Spleen (tissue), 11 donors: ENCODE measurements around the gene HES4. TPM values are rescaled to one million over a fixed set of nuclear protein-coding genes. Genes with fewer than 3 reads are reported as not detected.
"Not testable (repeated sequence)": the region's sequence is repeated elsewhere in the genome, so short reads cannot be mapped to it uniquely, and the experiment has no call there.

Source experiments
- DNase-seq: peaks from one replicate; pipeline ENCODE4 v3.0.0-alpha.2; 2020
- H3K27ac ChIP-seq, 8 donors: fragments of 200-600 bp; sonication (generic) in 7 of 8; 1 replicate in 4 of 8; 2 replicates in 4 of 8; pipeline versions ENCODE4 v1.5.0 to v1.8.0; 2016 to 2021; ENCODE audit warnings: inconsistent platforms in 4 of 8, mild to moderate bottlenecking in 4 of 8, moderate library complexity in 1 of 8
- H3K27me3 ChIP-seq, 7 donors: fragments of 200-600 bp; sonication (generic) in 6 of 7; replicated peaks in 1 of 7; 1 replicate in 4 of 7; 2 replicates in 3 of 7; pipeline versions ENCODE4 v1.5.0 to v1.8.0; 2016 to 2021; ENCODE audit warnings: inconsistent platforms in 3 of 7, mild to moderate bottlenecking in 1 of 7
- H3K36me3 ChIP-seq, 6 donors: fragments of 200-600 bp; sonication (generic) in 5 of 6; 1 replicate in 4 of 6; 2 replicates in 2 of 6; pipeline versions ENCODE4 v1.5.0 to v1.8.0; 2016 to 2021; ENCODE audit warnings: inconsistent platforms in 2 of 6
- H3K4me1 ChIP-seq, 6 donors: fragments of 200-600 bp; sonication (generic) in 5 of 6; 1 replicate in 3 of 6; 2 replicates in 3 of 6; pipeline versions ENCODE4 v1.5.0 to v1.8.0; 2016 to 2021; ENCODE audit warnings: inconsistent platforms in 3 of 6
- H3K4me3 ChIP-seq, 8 donors: fragments of 200-600 bp; sonication (generic) in 7 of 8; 1 replicate in 4 of 8; 2 replicates in 4 of 8; pipeline versions ENCODE4 v1.5.0 to v1.8.0; 2016 to 2021; ENCODE audit warnings: inconsistent platforms in 4 of 8, mild to moderate bottlenecking in 4 of 8, moderate library complexity in 2 of 8
- H3K9me3 ChIP-seq, 8 donors: fragments of 200-600 bp; sonication (generic) in 7 of 8; 1 replicate in 4 of 8; 2 replicates in 4 of 8; pipeline versions ENCODE4 v1.5.0 to v1.8.0; 2016 to 2021; ENCODE audit warnings: inconsistent platforms in 4 of 8
- POLR2A ChIP-seq, 3 donors: fragments of 450-650 bp; IDR thresholded peaks; one replicate each; pipeline ENCODE4 v1.5.1; 2017; ENCODE audit warnings: antibody characterized with exemption in 3 of 3, mild to moderate bottlenecking in 1 of 3
- POLR2AphosphoS5 ChIP-seq, 3 donors: sonication (generic); formaldehyde crosslinking; IDR thresholded peaks; one replicate each; pipeline ENCODE4 v1.5.1; 2017; ENCODE audit warnings: antibody characterized with exemption in 3 of 3
- WGBS, 5 donors: extraction: QIAGEN DNeasy Blood & Tissue Kit in 3 of 5; methylation state at CpG; one replicate each; pipeline versions ENCODE4 v1.1.5 to v1.1.7; 2013 to 2018; 5-methylcytosine and 5-hydroxymethylcytosine counted together
- intact Hi-C: fragments of 100-400 bp; cut with DNase I; formaldehyde crosslinking; loops from one replicate; pipeline ENCODE4 v1.15.0; 2023; ENCODE audit warnings: low total_unique reads
- polyA plus RNA-seq, 3 donors: library from polyadenylated mRNA; stranded (reverse); fragments of 200-250 nt; gene quantifications; one replicate each; pipeline ENCODE4 v1.2.1, GENCODE V29; 2013
- total RNA-seq, 7 donors: library from RNA; depleted of rRNA in 3 of 7; stranded (reverse); fragments of >200 nt in 3 of 7; fragmentation: NEBNext Ultra II Directional in 4 of 7; extraction: Animal tissue kit (Norgen Biotek cat#: 25700) in 4 of 7; gene quantifications; one replicate each; pipeline versions ENCODE4 v1.1.0 to v1.2.1, GENCODE V29; 2016 to 2021
- TF ChIP-seq, protein P1 (sequence below), 11 experiments: fragments of 200-600 bp in 7 of 11; fragments of 450-650 bp in 4 of 11; sonication (generic) in 4 of 11; IDR thresholded peaks in 8 of 11; conservative IDR thresholded peaks in 3 of 11; 1 replicate in 7 of 11; 2 replicates in 4 of 11; pipeline versions ENCODE4 v1.4.0 to v1.8.0; 2016 to 2021; ENCODE audit warnings: antibody characterized with exemption in 11 of 11, inconsistent platforms in 4 of 11, mild to moderate bottlenecking in 1 of 11
- donor health status: healthy with polysubstance abuse.
- donor health status: DM: no; HTN: no; CAD: no; lungs with moderate emphysema.
- donor health status: DM: no; HTN: no; CAD: no.
- donor health status: Bipolar disorder and iron deficiency.
- donor health status: healthy.
- donor health status: DM: no; HTN: no; CAD: no.
- donor health status: DM: yes; HTN: yes; CAD: no.

HES4 gene
- total and polyA plus RNA-seq, 10 donors: 3.8 to 64.3 (median 20.6) TPM

- H3K27ac ChIP-seq: peak overlapping the region; percentile 57 to 93 (median 88)
- TF ChIP-seq, protein P1, sequence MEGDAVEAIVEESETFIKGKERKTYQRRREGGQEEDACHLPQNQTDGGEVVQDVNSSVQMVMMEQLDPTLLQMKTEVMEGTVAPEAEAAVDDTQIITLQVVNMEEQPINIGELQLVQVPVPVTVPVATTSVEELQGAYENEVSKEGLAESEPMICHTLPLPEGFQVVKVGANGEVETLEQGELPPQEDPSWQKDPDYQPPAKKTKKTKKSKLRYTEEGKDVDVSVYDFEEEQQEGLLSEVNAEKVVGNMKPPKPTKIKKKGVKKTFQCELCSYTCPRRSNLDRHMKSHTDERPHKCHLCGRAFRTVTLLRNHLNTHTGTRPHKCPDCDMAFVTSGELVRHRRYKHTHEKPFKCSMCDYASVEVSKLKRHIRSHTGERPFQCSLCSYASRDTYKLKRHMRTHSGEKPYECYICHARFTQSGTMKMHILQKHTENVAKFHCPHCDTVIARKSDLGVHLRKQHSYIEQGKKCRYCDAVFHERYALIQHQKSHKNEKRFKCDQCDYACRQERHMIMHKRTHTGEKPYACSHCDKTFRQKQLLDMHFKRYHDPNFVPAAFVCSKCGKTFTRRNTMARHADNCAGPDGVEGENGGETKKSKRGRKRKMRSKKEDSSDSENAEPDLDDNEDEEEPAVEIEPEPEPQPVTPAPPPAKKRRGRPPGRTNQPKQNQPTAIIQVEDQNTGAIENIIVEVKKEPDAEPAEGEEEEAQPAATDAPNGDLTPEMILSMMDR (IDR thresholded peaks at IDR 0.05 in 8 of 11, conservative IDR thresholded peaks at IDR 0.05 in 3 of 11): peak; percentile 7 to 86 (median 70)
- TF ChIP-seq POLR2AphosphoS5 (IDR thresholded peaks at IDR 0.05): peak in 2 of 3 donors; percentile 21 to 36
- no peak for TF ChIP-seq POLR2A (IDR thresholded peaks at IDR 0.05)
- H3K9me3 ChIP-seq: no peaks in the 10 kb centered on the region
- peaks cover 10 to 66% (median 35%) of the 10 kb centered on the region in 6 donors for H3K4me1 ChIP-seq
- no peaks in the 10 kb centered on the region for H3K36me3 ChIP-seq
- intact Hi-C loops: no loop called here
- DNase-seq: peak; percentile 94
- H3K27me3 ChIP-seq: peaks cover 0 to 37% (median 15%) of the 10 kb centered on the region in 7 donors
- 1 to 17% (median 2%) methylated on average over 9 to 75 of the region's 91 CpGs for WGBS, 5 donors
- H3K4me3 ChIP-seq: peak overlapping the region; percentile 51 to 92 (median 78)
These were observed 19.5 kb upstream of the HES4 start for GRCh38 chr1:1019122-1019999.

- intact Hi-C loops, H3K27ac ChIP-seq, H3K36me3 ChIP-seq, H3K9me3 ChIP-seq, DNase-seq, H3K4me3 ChIP-seq: not testable (repeated sequence)
- Histone ChIP-seq H3K27me3 (peaks cover 0 to 31% (median 15%) of the 10 kb centered on the region in 7 donors), H3K4me1 (peaks cover 10 to 66% (median 43%) of the 10 kb centered on the region in 6 donors)
- 93 to 96% (median 94%) methylated on average over 8 to 26 of the region's 26 CpGs for WGBS, 5 donors
These were observed 18.4 kb upstream of the HES4 start for GRCh38 chr1:1018321-1018685.

- H3K4me3 ChIP-seq, H3K9me3 ChIP-seq, DNase-seq, H3K36me3 ChIP-seq, H3K27ac ChIP-seq, intact Hi-C loops: not testable (repeated sequence)
- peaks cover 10 to 62% (median 47%) of the 10 kb centered on the region in 6 donors for H3K4me1 ChIP-seq
- peaks cover 0 to 28% (median 15%) of the 10 kb centered on the region in 7 donors for H3K27me3 ChIP-seq
- WGBS, 5 donors: 79 to 87% (median 82%) methylated on average over 16 to 17 of the region's 17 CpGs
These were observed 17.8 kb upstream of the HES4 start for GRCh38 chr1:1017397-1018320.

DNA sequence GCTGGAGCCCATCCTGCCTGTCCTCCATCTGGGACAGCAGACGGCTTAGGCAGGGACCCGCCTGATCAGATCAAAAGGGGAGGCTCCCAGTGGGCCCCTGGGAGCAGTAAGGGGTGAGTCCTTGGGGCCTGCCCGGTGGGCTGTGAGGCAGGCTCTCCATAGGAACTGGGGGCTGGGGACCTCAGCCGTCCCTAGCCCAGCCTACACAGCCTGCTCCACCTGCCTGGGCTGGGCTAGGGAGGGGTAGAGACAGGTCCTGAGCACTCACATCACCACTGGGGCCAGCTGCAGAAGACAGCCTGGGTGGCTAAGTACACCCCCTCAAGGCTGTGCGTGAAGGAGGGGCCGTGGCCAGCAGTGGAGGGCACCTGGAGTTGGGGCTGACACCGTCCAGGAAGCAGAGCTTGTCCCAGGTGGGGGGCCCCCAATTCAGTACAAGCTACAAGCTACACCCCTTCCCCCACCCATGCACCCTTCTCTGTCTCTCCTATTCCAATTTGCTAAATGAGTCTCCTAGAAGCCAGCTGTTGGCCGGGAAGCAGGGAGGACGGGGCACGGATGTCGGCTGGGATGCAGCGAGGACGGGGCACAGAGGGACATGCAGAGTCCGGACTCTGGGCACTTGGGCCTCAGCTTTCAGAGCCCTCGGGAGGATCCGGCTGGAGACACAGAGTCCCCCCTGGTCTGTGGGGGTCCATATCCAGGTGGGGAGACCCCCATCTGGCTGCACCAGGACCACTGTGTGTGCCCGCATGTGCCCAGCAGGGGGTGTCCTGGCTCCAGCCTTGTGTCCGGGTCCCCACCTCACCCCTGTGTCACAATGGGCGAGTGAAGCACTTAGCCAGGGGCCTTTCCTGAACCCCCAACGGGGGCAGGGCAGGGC lies 15.1 kb upstream of the HES4 start:
- TF ChIP-seq, protein P1 (IDR thresholded peaks at IDR 0.05 in 8 of 11, conservative IDR thresholded peaks at IDR 0.05 in 3 of 11): peak in 6 of 11 experiments; percentile 14 to 45 (median 24)
- TF ChIP-seq POLR2AphosphoS5 (IDR thresholded peaks at IDR 0.05): no peak
- TF ChIP-seq POLR2A (IDR thresholded peaks at IDR 0.05): no peak
- WGBS, 5 donors: 63 to 76% (median 73%) methylated on average over 14 to 20 of the region's 20 CpGs
- no peaks in the 10 kb centered on the region for H3K9me3 ChIP-seq
- no peak for DNase-seq
- peak overlapping the region in 4 of 8 donors; percentile 50 to 75 (median 60) for H3K4me3 ChIP-seq
- peaks cover 0 to 2% (median under 1%) of the 10 kb centered on the region in 7 donors for H3K27me3 ChIP-seq
- peak overlapping the region; percentile 77 to 98 (median 92) for H3K27ac ChIP-seq
- no peaks in the 10 kb centered on the region for H3K36me3 ChIP-seq
- intact Hi-C loops: no loop called here
- H3K4me1 ChIP-seq: peaks cover 4 to 42% (median 35%) of the 10 kb centered on the region in 6 donors
